Effector memory CD4-positive, alpha-beta T cell (primary cell): ENCODE data around the gene STX8.

ENCODE experiments used
- DNase-seq, 3 donors: peaks; one replicate each; pipeline ENCODE4 v3.0.0-alpha.2; 2020
- H3K27ac ChIP-seq: 2 replicates; pipeline ENCODE4 v1.7.0; 2013; ENCODE audit warnings: mild to moderate bottlenecking, low read length, moderate library complexity; ENCODE audit not compliant: insufficient read depth, poor library complexity, severe bottlenecking
- H3K27me3 ChIP-seq: replicated peaks from 2 replicates; pipeline ENCODE4 v1.7.0; 2013; ENCODE audit warnings: mild to moderate bottlenecking, low read length; ENCODE audit not compliant: insufficient read depth, control insufficient read depth, poor library complexity, severe bottlenecking
- H3K36me3 ChIP-seq: 2 replicates; pipeline ENCODE4 v1.7.0; 2013; ENCODE audit warnings: mild to moderate bottlenecking, low read length, moderate library complexity; ENCODE audit not compliant: control insufficient read depth, insufficient read depth
- H3K4me1 ChIP-seq: 2 replicates; pipeline ENCODE4 v1.7.0; 2013; ENCODE audit warnings: low read length, mild to moderate bottlenecking; ENCODE audit not compliant: control insufficient read depth, insufficient read depth, poor library complexity, severe bottlenecking
- H3K4me3 ChIP-seq: 2 replicates; pipeline ENCODE4 v1.7.0; 2013; ENCODE audit warnings: low read length, low read depth, mild to moderate bottlenecking; ENCODE audit not compliant: insufficient read depth, poor library complexity, severe bottlenecking
- H3K9me3 ChIP-seq: 2 replicates; pipeline ENCODE4 v1.7.0; 2013; ENCODE audit warnings: mild to moderate bottlenecking, low read length, moderate library complexity; ENCODE audit not compliant: control insufficient read depth

STX8 gene

DNA sequence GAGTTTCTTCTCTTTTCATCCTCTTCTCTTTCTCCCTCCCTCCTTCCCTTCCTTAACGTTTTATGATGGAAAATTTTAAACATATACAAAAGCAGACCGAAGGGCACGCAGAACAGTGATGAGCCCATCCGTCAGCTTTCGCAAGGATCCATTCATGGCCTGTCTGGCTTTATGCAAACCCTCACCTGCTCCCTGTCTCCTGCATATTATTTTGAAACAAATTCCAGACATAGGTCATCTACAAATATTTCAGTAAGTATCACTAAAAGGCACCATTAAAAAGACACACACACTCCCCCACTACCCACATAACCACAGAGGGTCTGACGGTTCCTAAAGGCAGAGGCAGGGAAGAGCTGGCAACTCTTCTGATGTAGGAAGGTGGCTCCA is 319.3 kb downstream of the STX8 start:
- peaks cover 3% of the 10 kb centered on the region for H3K4me1 ChIP-seq
- no peak overlapping the region for H3K27ac ChIP-seq
- no peak overlapping the region for H3K4me3 ChIP-seq
- H3K36me3 ChIP-seq, result no peaks in the 10 kb centered on the region
- H3K27me3 ChIP-seq, result no peaks in the 10 kb centered on the region
- DNase-seq, result no peak
- H3K9me3 ChIP-seq, result no peaks in the 10 kb centered on the region

DNA sequence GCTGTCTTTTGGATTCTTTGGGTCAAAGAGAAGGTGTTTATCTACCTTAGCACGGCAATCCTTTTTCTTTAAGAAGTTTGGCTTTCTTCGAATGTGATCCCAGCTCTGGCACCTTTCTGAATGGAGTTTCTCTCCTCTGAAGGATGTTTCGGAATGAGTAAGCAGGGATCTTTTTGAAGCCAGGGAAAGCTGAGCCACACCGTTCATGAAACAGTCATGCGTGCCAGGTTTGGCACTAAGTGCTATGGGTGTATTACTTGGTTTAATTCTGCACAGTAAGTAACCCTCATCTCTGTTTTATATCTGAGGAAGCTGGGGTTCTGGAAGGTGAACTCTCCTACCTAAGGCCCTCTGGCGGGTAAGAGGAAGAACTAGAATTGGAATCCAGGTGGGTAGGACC is 319.8 kb downstream of the STX8 start:
- DNase-seq, result no peak
- Histone ChIP-seq H3K27ac (no peak overlapping the region), H3K36me3 (no peaks in the 10 kb centered on the region), H3K4me3 (no peak overlapping the region), H3K4me1 (peaks cover 3% of the 10 kb centered on the region), H3K9me3 (no peaks in the 10 kb centered on the region), H3K27me3 (no peaks in the 10 kb centered on the region)

DNA sequence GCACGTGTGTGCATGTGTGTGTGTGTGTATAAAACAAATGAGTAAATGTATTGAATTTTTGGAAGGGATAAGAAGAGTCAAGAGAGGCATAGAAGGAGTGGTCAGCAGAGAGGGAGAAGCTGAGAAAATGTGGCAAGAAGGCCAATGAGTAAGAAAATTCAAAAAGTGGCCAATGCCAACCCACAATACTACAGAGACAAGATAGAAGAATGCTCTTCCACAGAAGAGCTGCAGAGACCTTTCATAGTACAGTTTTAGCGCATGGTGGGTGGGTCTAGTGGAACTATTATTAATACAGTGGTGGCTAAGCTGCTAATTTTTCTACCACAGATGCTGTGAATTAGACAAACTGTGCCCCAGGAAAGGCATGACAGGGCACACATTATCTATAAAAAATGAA is 320.8 kb downstream of the STX8 start:
- no peaks in the 10 kb centered on the region for H3K27me3 ChIP-seq
- no peak overlapping the region for H3K27ac ChIP-seq
- H3K9me3 ChIP-seq, result no peaks in the 10 kb centered on the region
- no peaks in the 10 kb centered on the region for H3K36me3 ChIP-seq
- H3K4me1 ChIP-seq, result peaks cover 3% of the 10 kb centered on the region
- no peak for DNase-seq
- H3K4me3 ChIP-seq, result no peak overlapping the region

GRCh38 chr17:9253308-9253707 is 322.3 kb downstream of the STX8 start:
- DNase-seq, result no peak
- H3K9me3 ChIP-seq, result no peaks in the 10 kb centered on the region
- H3K36me3 ChIP-seq, result no peaks in the 10 kb centered on the region
- H3K4me3 ChIP-seq, result no peak overlapping the region
- no peak overlapping the region for H3K27ac ChIP-seq
- H3K4me1 ChIP-seq, result peaks cover 3% of the 10 kb centered on the region
- H3K27me3 ChIP-seq, result no peaks in the 10 kb centered on the region

DNA sequence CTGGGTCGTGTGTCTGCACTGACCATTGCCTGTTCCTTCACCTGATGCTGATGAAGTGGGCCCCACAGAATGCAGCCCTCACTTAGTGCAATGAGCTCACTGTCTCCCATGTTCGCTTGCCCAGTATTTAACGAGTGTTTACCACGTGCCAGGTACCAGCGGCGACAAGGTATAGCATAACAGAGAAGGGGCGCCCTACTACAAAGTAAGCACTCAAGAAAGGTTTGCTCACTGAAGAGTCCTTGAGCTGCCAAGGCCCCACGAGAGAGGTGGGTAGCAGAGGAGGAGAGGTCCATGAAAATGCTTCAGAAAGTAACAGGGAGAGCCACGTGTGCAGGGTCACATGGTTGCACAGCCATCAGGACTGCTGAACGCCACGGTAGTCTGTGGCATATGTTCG is 324.3 kb downstream of the STX8 start:
- no peaks in the 10 kb centered on the region for H3K27me3 ChIP-seq
- no peaks in the 10 kb centered on the region for H3K9me3 ChIP-seq
- H3K36me3 ChIP-seq, result no peaks in the 10 kb centered on the region
- DNase-seq, result no peak
- no peak overlapping the region for H3K4me3 ChIP-seq
- no peak overlapping the region for H3K27ac ChIP-seq
- peaks cover 3% of the 10 kb centered on the region for H3K4me1 ChIP-seq

- H3K27me3 ChIP-seq, result no peaks in the 10 kb centered on the region
- no peaks in the 10 kb centered on the region for H3K9me3 ChIP-seq
- H3K4me3 ChIP-seq, result no peak overlapping the region
- no peak overlapping the region for H3K27ac ChIP-seq
- peaks cover 3% of the 10 kb centered on the region for H3K4me1 ChIP-seq
- no peak for DNase-seq
- H3K36me3 ChIP-seq, result no peaks in the 10 kb centered on the region
Measured at GRCh38 chr17:9249245-9249953, 326.2 kb downstream of the STX8 start.

DNA sequence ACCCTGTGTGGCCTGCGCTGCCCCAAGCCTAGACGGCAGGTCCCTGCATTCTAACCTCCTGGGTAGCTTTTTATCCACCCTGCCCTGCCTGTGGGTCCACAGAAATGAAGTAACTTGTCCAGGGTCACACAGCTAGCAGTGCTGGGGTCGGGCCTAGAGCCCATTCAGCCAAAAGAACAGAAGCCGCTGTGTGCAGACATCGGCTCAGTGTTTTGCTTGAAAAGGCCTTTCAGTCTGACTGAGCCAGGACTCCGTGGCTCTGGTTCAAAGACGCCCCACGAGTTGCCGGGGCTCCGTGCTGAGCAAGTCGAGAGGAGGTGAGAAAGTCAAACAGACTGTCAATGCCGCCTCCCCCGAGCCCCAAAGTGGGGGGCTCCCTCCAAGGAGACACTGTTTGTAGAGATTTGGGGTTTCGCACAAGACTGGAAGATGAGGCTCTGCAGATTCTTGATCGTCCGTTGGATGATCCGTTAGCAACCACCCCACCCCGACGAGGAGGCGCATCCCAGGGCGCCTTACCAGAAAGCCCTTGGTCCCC is 328.1 kb downstream of the STX8 start:
- Histone ChIP-seq H3K4me3 (no peak overlapping the region), H3K9me3 (no peaks in the 10 kb centered on the region), H3K27ac (no peak overlapping the region), H3K27me3 (no peaks in the 10 kb centered on the region), H3K36me3 (no peaks in the 10 kb centered on the region), H3K4me1 (no peaks in the 10 kb centered on the region)
- no peak for DNase-seq

DNA sequence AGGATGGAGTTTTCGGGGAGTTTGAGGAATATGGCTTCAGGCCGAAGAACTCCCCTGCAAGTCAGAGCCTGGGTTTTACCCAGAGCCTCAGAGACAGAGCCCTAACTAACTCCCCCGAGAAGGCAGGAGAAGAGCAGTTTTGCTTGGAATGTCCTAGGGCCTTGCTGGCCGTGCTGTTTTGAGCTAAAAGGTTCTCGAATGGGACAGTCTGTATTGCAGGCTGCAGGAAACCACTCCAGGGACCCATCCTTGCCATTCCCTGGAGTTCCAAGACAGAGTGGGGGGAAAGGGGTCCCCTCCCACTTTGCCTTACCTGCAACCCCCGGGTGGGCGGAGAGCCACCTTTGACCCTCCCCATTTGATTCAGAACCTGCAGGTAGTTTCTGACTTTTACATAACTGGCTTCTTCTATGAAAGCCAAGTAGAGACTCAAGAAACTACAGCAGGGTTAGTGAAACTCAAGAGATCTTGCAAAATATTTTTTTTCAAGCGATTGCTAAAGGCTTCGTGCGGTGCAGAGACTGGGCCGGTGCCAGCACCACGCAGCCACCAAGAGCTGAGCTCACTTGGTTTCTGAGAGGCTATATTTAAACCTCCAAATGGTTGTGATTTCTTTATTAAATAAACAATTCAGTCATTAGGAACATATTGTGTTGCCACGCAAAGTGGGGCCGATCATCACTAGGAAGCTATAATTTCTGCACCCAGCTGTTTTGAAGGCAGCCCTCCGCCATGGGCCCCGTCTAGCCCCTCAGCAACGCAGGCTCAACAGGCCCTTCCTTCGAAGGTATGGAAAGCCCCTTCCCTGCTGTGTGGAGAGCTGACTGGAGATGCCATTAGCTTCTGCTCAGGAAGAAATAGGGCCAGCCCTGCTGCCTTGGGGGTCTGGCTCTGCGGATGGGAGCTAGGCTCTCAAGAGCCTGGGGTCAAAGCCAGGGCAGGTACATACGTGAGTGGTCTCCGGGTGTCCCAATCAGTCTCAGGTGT is 331.3 kb downstream of the STX8 start:
- Histone ChIP-seq H3K4me3 (no peak overlapping the region), H3K36me3 (no peaks in the 10 kb centered on the region), H3K4me1 (peaks cover 11% of the 10 kb centered on the region), H3K9me3 (no peaks in the 10 kb centered on the region), H3K27ac (no peak overlapping the region), H3K27me3 (no peaks in the 10 kb centered on the region)
- DNase-seq, result no peak

GRCh38 chr17:9242983-9243382 is 332.6 kb downstream of the STX8 start:
- Histone ChIP-seq H3K27me3 (no peaks in the 10 kb centered on the region), H3K36me3 (no peaks in the 10 kb centered on the region), H3K4me3 (no peak overlapping the region), H3K4me1 (peaks cover 18% of the 10 kb centered on the region), H3K27ac (no peak overlapping the region), H3K9me3 (no peaks in the 10 kb centered on the region)
- no peak for DNase-seq

- H3K9me3 ChIP-seq, result no peaks in the 10 kb centered on the region
- H3K36me3 ChIP-seq, result no peaks in the 10 kb centered on the region
Measured at GRCh38 chr17:9242497-9242881, 333.1 kb downstream of the STX8 start.

More at GRCh38 chr17:9242497-9242881, 333.1 kb downstream of the STX8 start:
- Histone ChIP-seq H3K4me3 (no peak overlapping the region), H3K27ac (no peak overlapping the region), H3K27me3 (no peaks in the 10 kb centered on the region), H3K4me1 (peaks cover 18% of the 10 kb centered on the region)
- DNase-seq, result no peak
